ENCODE measurements around the gene CLCNKB.

- TF ChIP-seq, protein P1, sequence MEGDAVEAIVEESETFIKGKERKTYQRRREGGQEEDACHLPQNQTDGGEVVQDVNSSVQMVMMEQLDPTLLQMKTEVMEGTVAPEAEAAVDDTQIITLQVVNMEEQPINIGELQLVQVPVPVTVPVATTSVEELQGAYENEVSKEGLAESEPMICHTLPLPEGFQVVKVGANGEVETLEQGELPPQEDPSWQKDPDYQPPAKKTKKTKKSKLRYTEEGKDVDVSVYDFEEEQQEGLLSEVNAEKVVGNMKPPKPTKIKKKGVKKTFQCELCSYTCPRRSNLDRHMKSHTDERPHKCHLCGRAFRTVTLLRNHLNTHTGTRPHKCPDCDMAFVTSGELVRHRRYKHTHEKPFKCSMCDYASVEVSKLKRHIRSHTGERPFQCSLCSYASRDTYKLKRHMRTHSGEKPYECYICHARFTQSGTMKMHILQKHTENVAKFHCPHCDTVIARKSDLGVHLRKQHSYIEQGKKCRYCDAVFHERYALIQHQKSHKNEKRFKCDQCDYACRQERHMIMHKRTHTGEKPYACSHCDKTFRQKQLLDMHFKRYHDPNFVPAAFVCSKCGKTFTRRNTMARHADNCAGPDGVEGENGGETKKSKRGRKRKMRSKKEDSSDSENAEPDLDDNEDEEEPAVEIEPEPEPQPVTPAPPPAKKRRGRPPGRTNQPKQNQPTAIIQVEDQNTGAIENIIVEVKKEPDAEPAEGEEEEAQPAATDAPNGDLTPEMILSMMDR (IDR thresholded peaks at IDR 0.05; ENCODE audit: insufficient read depth, low read depth, low read length) = no peak
- no peak for TF ChIP-seq EZH2 (IDR thresholded peaks at IDR 0.05; ENCODE audit: insufficient read depth, low read length)
Observed at GRCh38 chr1:16009678-16010077, 33.9 kb upstream of the CLCNKB start.
